ENCODE results near the gene HSH2D.

Gene HSH2D

GRCh38 chr19:16200038-16201010 lies 56.8 kb downstream of the HSH2D start:
- H3K4me3 ChIP-seq (replicated peaks in 1 of 2; ENCODE audit: low read depth in 2 of 2, low read length in 2 of 2), result no peak overlapping the region
- peak; percentile 56 to 75 for DNase-seq (ENCODE audit: low read depth in 2 of 2)
- TF ChIP-seq, protein P1, sequence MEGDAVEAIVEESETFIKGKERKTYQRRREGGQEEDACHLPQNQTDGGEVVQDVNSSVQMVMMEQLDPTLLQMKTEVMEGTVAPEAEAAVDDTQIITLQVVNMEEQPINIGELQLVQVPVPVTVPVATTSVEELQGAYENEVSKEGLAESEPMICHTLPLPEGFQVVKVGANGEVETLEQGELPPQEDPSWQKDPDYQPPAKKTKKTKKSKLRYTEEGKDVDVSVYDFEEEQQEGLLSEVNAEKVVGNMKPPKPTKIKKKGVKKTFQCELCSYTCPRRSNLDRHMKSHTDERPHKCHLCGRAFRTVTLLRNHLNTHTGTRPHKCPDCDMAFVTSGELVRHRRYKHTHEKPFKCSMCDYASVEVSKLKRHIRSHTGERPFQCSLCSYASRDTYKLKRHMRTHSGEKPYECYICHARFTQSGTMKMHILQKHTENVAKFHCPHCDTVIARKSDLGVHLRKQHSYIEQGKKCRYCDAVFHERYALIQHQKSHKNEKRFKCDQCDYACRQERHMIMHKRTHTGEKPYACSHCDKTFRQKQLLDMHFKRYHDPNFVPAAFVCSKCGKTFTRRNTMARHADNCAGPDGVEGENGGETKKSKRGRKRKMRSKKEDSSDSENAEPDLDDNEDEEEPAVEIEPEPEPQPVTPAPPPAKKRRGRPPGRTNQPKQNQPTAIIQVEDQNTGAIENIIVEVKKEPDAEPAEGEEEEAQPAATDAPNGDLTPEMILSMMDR (IDR thresholded peaks at IDR 0.05; ENCODE audit: low read depth, low read length), result no peak

- TF ChIP-seq, protein P1 (IDR thresholded peaks at IDR 0.05; ENCODE audit: low read depth, low read length), result no peak
- H3K4me3 ChIP-seq (replicated peaks in 1 of 2; ENCODE audit: low read depth in 2 of 2, low read length in 2 of 2), result no peak overlapping the region
- DNase-seq (ENCODE audit: low read depth in 2 of 2), result no peak
Observed at GRCh38 chr19:16201011-16201391, 57.5 kb downstream of the HSH2D start.

GRCh38 chr19:16202320-16203255 lies 59.1 kb downstream of the HSH2D start:
- TF ChIP-seq, protein P1 (IDR thresholded peaks at IDR 0.05; ENCODE audit: low read depth, low read length), result no peak
- no peak overlapping the region for H3K4me3 ChIP-seq (replicated peaks in 1 of 2; ENCODE audit: low read depth in 2 of 2, low read length in 2 of 2)
- no peak for DNase-seq (ENCODE audit: low read depth in 2 of 2)

GRCh38 chr19:16203256-16204004 lies 59.9 kb downstream of the HSH2D start:
- TF ChIP-seq, protein P1 (IDR thresholded peaks at IDR 0.05; ENCODE audit: low read depth, low read length), result no peak
- H3K4me3 ChIP-seq (replicated peaks in 1 of 2; ENCODE audit: low read depth in 2 of 2, low read length in 2 of 2), result no peak overlapping the region
- no peak for DNase-seq (ENCODE audit: low read depth in 2 of 2)

GRCh38 chr19:16204005-16204294 lies 60.5 kb downstream of the HSH2D start:
- DNase-seq (ENCODE audit: low read depth in 2 of 2), result no peak
- no peak overlapping the region for H3K4me3 ChIP-seq (replicated peaks in 1 of 2; ENCODE audit: low read depth in 2 of 2, low read length in 2 of 2)
- TF ChIP-seq, protein P1 (IDR thresholded peaks at IDR 0.05; ENCODE audit: low read depth, low read length), result no peak
